Breast epithelium (tissue), 3 donors: Measurements from ENCODE around the gene EIF3CL.
"Not testable (repeated sequence)": the region's sequence is repeated elsewhere in the genome, so short reads cannot be mapped to it uniquely, and the experiment has no call there.

ENCODE experiments used
- POLR2A ChIP-seq: fragments of 450-650 bp; IDR thresholded peaks from one replicate; pipeline ENCODE4 v1.6.1; 2016; ENCODE audit warnings: antibody characterized with exemption, mild to moderate bottlenecking, moderate library complexity
- POLR2AphosphoS5 ChIP-seq, 3 donors: sonication (generic); formaldehyde crosslinking; IDR thresholded peaks; one replicate each; pipeline ENCODE4 v1.6.1; 2017; ENCODE audit warnings: antibody characterized with exemption in 3 of 3
- TF ChIP-seq, protein P1 (sequence below), 3 donors: fragments of 450-650 bp; IDR thresholded peaks; one replicate each; pipeline ENCODE4 v1.5.1; 2016 to 2017; ENCODE audit warnings: antibody characterized with exemption in 3 of 3, mild to moderate bottlenecking in 3 of 3, moderate library complexity in 3 of 3

- TF ChIP-seq, protein P1, sequence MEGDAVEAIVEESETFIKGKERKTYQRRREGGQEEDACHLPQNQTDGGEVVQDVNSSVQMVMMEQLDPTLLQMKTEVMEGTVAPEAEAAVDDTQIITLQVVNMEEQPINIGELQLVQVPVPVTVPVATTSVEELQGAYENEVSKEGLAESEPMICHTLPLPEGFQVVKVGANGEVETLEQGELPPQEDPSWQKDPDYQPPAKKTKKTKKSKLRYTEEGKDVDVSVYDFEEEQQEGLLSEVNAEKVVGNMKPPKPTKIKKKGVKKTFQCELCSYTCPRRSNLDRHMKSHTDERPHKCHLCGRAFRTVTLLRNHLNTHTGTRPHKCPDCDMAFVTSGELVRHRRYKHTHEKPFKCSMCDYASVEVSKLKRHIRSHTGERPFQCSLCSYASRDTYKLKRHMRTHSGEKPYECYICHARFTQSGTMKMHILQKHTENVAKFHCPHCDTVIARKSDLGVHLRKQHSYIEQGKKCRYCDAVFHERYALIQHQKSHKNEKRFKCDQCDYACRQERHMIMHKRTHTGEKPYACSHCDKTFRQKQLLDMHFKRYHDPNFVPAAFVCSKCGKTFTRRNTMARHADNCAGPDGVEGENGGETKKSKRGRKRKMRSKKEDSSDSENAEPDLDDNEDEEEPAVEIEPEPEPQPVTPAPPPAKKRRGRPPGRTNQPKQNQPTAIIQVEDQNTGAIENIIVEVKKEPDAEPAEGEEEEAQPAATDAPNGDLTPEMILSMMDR (IDR thresholded peaks at IDR 0.05), result not testable (repeated sequence)
- TF ChIP-seq POLR2A; POLR2AphosphoS5 (IDR thresholded peaks at IDR 0.05): not testable (repeated sequence)
Observed at GRCh38 chr16:28421071-28421750, 17.6 kb upstream of the EIF3CL start.
